DOHH2 (cell line): ENCODE results near the gene CDH12.

ENCODE experiments used
- H3F3A ChIP-seq: fragments of 200-600 bp; sonication (generic), shearing (Covaris generic); 2 replicates; pipeline ENCODE4 v1.6.0; 2016; ENCODE audit warnings: antibody characterized with exemption, mild to moderate bottlenecking; ENCODE audit not compliant: control insufficient read depth, insufficient read depth
- H3K27ac ChIP-seq: fragments of 200-600 bp; sonication (generic); 2 replicates; pipeline ENCODE4 v1.5.1; 2014; ENCODE audit warnings: low read depth, mild to moderate bottlenecking, low read length, moderate library complexity
- H3K27me3 ChIP-seq: fragments of 200-600 bp; sonication (generic); 2 replicates; pipeline ENCODE4 v1.6.1; 2014; ENCODE audit warnings: mild to moderate bottlenecking, low read length, mixed read lengths; ENCODE audit not compliant: control insufficient read depth
- H3K36me3 ChIP-seq: fragments of 200-600 bp; sonication (generic); 2 replicates; pipeline ENCODE4 v1.6.1; 2014; ENCODE audit warnings: mild to moderate bottlenecking, low read length, moderate library complexity, mixed read lengths; ENCODE audit not compliant: control insufficient read depth
- H3K4me1 ChIP-seq: fragments of 200-600 bp; sonication (generic); 2 replicates; pipeline ENCODE4 v1.6.1; 2014; ENCODE audit warnings: mild to moderate bottlenecking, low read length, mixed read lengths; ENCODE audit not compliant: control insufficient read depth
- H3K4me2 ChIP-seq: fragments of 200-600 bp; sonication (generic); 2 replicates; pipeline ENCODE4 v1.6.0; 2014; ENCODE audit warnings: mild to moderate bottlenecking, low read length, moderate library complexity
- H3K4me3 ChIP-seq: fragments of 200-600 bp; sonication (generic); 2 replicates; pipeline ENCODE4 v1.5.1; 2014; ENCODE audit warnings: mild to moderate bottlenecking, low read length, mixed read lengths
- H3K79me2 ChIP-seq: fragments of 200-600 bp; sonication (generic); 2 replicates; pipeline ENCODE4 v1.6.1; 2014; ENCODE audit warnings: mild to moderate bottlenecking, low read length, mixed read lengths; ENCODE audit not compliant: control insufficient read depth
- H3K9me2 ChIP-seq: fragments of 200-600 bp; sonication (generic); replicated peaks from 2 replicates; pipeline ENCODE4 v1.6.1; 2014; ENCODE audit warnings: mild to moderate bottlenecking, low read length, mixed read lengths; ENCODE audit not compliant: control insufficient read depth
- H3K9me3 ChIP-seq: fragments of 200-600 bp; sonication (generic); 2 replicates; pipeline ENCODE4 v1.6.1; 2014; ENCODE audit warnings: antibody characterized with exemption, low read length, mixed read lengths; ENCODE audit not compliant: control insufficient read depth, insufficient read depth
- H4K20me1 ChIP-seq: fragments of 200-600 bp; sonication (generic); 2 replicates; pipeline ENCODE4 v1.6.0; 2014; ENCODE audit warnings: low read depth, mild to moderate bottlenecking, antibody characterized with exemption, low read length, moderate library complexity; ENCODE audit not compliant: control insufficient read depth, insufficient read depth
- EZH2phosphoT487 ChIP-seq: fragments of 200-600 bp; sonication (generic); IDR thresholded peaks from 2 replicates; pipeline ENCODE4 v1.6.1; 2017; ENCODE audit warnings: borderline replicate concordance, mild to moderate bottlenecking, antibody characterized with exemption, low read length, moderate library complexity, mixed read lengths
- TF ChIP-seq, protein P1 (sequence below): fragments of 200-600 bp; sonication (generic); IDR thresholded peaks from one replicate; pipeline ENCODE4 v1.5.1; 2014; ENCODE audit warnings: antibody characterized with exemption, mild to moderate bottlenecking, low read depth, low read length; ENCODE audit not compliant: poor library complexity, severe bottlenecking

Gene CDH12

GRCh38 chr5:21826884-21827283 lies 1026.3 kb downstream of the CDH12 start:
- no peak overlapping the region for H3K4me2 ChIP-seq
- H3K9me3 ChIP-seq, result no peaks in the 10 kb centered on the region
- no peaks in the 10 kb centered on the region for H4K20me1 ChIP-seq

DNA sequence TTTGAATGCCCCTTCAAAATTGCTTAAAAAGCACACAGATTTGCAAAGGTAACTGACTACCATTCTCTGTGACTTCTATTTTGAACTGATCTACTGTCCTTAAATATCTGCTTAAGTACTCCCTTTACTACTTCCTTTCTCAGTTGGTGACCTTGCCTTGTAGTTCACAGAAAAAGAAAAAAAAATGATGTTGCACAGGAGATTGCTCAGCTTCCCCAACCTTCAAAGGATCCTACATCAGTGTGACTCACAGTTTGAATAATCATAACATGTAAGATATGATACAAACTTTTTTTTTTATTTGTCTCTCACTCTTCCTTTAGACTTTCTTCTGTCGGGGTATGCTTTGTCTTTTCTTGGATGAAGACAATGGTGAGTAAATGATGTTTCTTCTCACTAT lies 1029.6 kb downstream of the CDH12 start:
- Histone ChIP-seq H3K27me3 (no peaks in the 10 kb centered on the region), H3K79me2 (no peaks in the 10 kb centered on the region), H4K20me1 (no peaks in the 10 kb centered on the region), H3K4me2 (no peak overlapping the region), H3K4me1 (no peaks in the 10 kb centered on the region), H3K27ac (no peak overlapping the region), H3K36me3 (no peaks in the 10 kb centered on the region), H3K9me2 (no peaks in the 10 kb centered on the region), H3K4me3 (no peak overlapping the region), H3K9me3 (no peaks in the 10 kb centered on the region), H3F3A (no peaks in the 10 kb centered on the region)
- TF ChIP-seq, protein P1, sequence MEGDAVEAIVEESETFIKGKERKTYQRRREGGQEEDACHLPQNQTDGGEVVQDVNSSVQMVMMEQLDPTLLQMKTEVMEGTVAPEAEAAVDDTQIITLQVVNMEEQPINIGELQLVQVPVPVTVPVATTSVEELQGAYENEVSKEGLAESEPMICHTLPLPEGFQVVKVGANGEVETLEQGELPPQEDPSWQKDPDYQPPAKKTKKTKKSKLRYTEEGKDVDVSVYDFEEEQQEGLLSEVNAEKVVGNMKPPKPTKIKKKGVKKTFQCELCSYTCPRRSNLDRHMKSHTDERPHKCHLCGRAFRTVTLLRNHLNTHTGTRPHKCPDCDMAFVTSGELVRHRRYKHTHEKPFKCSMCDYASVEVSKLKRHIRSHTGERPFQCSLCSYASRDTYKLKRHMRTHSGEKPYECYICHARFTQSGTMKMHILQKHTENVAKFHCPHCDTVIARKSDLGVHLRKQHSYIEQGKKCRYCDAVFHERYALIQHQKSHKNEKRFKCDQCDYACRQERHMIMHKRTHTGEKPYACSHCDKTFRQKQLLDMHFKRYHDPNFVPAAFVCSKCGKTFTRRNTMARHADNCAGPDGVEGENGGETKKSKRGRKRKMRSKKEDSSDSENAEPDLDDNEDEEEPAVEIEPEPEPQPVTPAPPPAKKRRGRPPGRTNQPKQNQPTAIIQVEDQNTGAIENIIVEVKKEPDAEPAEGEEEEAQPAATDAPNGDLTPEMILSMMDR, result no peak
- no peak for TF ChIP-seq EZH2phosphoT487

More at GRCh38 chr5:21826884-21827283, 1026.3 kb downstream of the CDH12 start:
- H3K27ac ChIP-seq, result no peak overlapping the region
- H3K79me2 ChIP-seq, result no peaks in the 10 kb centered on the region
- H3K4me1 ChIP-seq, result no peaks in the 10 kb centered on the region; the same call in 1 of the 2 replicates
- no peaks in the 10 kb centered on the region for H3F3A ChIP-seq
- H3K27me3 ChIP-seq, result no peaks in the 10 kb centered on the region
- TF ChIP-seq EZH2phosphoT487, result no peak
- TF ChIP-seq, protein P1, result no peak
- no peaks in the 10 kb centered on the region for H3K36me3 ChIP-seq
- H3K4me3 ChIP-seq, result no peak overlapping the region
- no peaks in the 10 kb centered on the region for H3K9me2 ChIP-seq

DNA sequence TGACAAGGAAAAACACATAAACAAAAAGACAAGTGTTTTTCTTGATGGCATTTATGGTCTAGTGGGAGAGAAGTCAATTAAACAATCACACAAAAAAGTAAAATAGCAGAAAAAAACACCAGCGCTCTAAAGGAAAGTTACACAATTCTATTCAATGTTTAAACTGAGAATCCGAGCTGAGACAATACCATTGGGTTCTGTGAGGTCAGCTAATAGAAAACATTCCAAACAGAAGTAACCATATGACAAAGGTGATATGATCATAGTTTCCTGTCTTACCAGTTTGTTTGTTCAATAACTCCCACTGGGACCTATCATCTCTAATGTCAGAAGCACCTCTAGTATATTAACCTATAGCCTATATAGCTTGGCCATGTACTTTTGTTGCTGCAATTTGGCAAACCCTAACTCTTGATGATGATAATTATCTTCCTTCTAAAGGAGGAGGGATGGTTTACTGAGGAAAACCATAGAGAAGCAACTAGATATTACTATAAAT lies 1030.0 kb downstream of the CDH12 start:
- no peaks in the 10 kb centered on the region for H3K36me3 ChIP-seq
- no peaks in the 10 kb centered on the region for H3K9me3 ChIP-seq
- no peaks in the 10 kb centered on the region for H4K20me1 ChIP-seq
- H3F3A ChIP-seq, result no peaks in the 10 kb centered on the region
- no peaks in the 10 kb centered on the region for H3K4me1 ChIP-seq
- H3K4me2 ChIP-seq, result no peak overlapping the region
- H3K79me2 ChIP-seq, result no peaks in the 10 kb centered on the region
- no peak overlapping the region for H3K27ac ChIP-seq
- H3K4me3 ChIP-seq, result no peak overlapping the region
- TF ChIP-seq, protein P1, result no peak
- no peak for TF ChIP-seq EZH2phosphoT487
- no peaks in the 10 kb centered on the region for H3K9me2 ChIP-seq
- no peaks in the 10 kb centered on the region for H3K27me3 ChIP-seq
